NCI-H2171 (cell line): ENCODE results near the gene ORC5.
"Not testable (repeated sequence)": the region's sequence is repeated elsewhere in the genome, so short reads cannot be mapped to it uniquely, and the experiment has no call there.

Experiments
- DNase-seq: peaks from one replicate; lab custom pipeline; 2025; lab: John Stamatoyannopoulos, UW

The ORC5 gene

GRCh38 chr7:104192434-104192833 lies 15.4 kb downstream of the ORC5 start:
- no peak for DNase-seq

- no peak for DNase-seq
These were observed 22.5 kb downstream of the ORC5 start for GRCh38 chr7:104185346-104185745.

GRCh38 chr7:104179178-104179577 lies 28.6 kb downstream of the ORC5 start:
- no peak for DNase-seq

- not testable (repeated sequence) for DNase-seq
These were observed 30.2 kb downstream of the ORC5 start for GRCh38 chr7:104177565-104178083.

GRCh38 chr7:104176332-104176731 lies 31.5 kb downstream of the ORC5 start:
- DNase-seq, result no peak

GRCh38 chr7:104175361-104175984 lies 32.3 kb downstream of the ORC5 start:
- DNase-seq, result no peak

GRCh38 chr7:104174798-104175197 lies 33.0 kb downstream of the ORC5 start:
- DNase-seq, result no peak

- DNase-seq, result no peak
These were observed 45.7 kb downstream of the ORC5 start for GRCh38 chr7:104162081-104162480.

- DNase-seq, result no peak
These were observed 46.6 kb downstream of the ORC5 start for GRCh38 chr7:104161244-104161643.

GRCh38 chr7:104160375-104160774 lies 47.4 kb downstream of the ORC5 start:
- peak; percentile 26 for DNase-seq

- peak; percentile 37 for DNase-seq
These were observed 51.0 kb downstream of the ORC5 start for GRCh38 chr7:104156842-104157277.

GRCh38 chr7:104153287-104153686 lies 54.5 kb downstream of the ORC5 start:
- no peak for DNase-seq

GRCh38 chr7:104152468-104152867 lies 55.3 kb downstream of the ORC5 start:
- DNase-seq, result no peak

- DNase-seq, result no peak
These were observed 57.3 kb downstream of the ORC5 start for GRCh38 chr7:104150470-104150869.

- no peak for DNase-seq
These were observed 58.0 kb downstream of the ORC5 start for GRCh38 chr7:104149822-104150221.

- DNase-seq, result no peak
These were observed 65.7 kb downstream of the ORC5 start for GRCh38 chr7:104142147-104142546.

GRCh38 chr7:104137971-104138370 lies 69.8 kb downstream of the ORC5 start:
- no peak for DNase-seq

- DNase-seq, result no peak
These were observed 70.3 kb downstream of the ORC5 start for GRCh38 chr7:104137511-104137910.

GRCh38 chr7:104136981-104137380 lies 70.8 kb downstream of the ORC5 start:
- DNase-seq, result no peak

GRCh38 chr7:104136561-104136960 lies 71.3 kb downstream of the ORC5 start:
- no peak for DNase-seq

GRCh38 chr7:104135760-104136558 lies 71.9 kb downstream of the ORC5 start:
- DNase-seq, result no peak

- peak; percentile 36 for DNase-seq
These were observed 74.6 kb downstream of the ORC5 start for GRCh38 chr7:104133238-104133637.

- DNase-seq, result no peak
These were observed 77.1 kb downstream of the ORC5 start for GRCh38 chr7:104130726-104131125.
